ENCODE results near the gene SMIM9.

Gene SMIM9

DNA sequence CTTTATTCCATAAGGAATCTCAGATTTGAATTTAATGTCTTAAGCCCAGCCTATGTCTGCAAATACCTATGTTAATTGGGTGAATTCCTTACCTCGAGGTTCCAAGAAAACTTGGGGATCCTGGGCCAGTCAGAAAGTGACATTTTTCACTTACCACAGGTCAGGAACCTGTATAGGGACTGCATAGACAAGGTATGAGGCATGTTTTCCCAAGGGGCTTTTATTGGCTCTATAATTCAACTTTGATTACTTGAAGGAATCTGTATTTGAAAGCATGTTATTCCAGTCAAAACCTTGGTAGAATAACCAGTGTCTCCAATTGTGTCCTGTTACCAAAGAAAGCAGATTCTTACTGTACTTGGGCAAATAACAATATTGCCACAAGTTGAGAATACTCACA, 20.7 kb downstream of the SMIM9 start:
- Histone ChIP-seq H3K9me3 (ENCODE audit: control insufficient read depth, insufficient read depth, low read depth, low read length) (no peaks in the 10 kb centered on the region; the same call in 1 of the 2 replicates), H3K4me1 (ENCODE audit: control insufficient read depth, insufficient read depth, low read length) (peaks cover 4% of the 10 kb centered on the region; the same call in 1 of the 2 replicates), H3K4me3 (ENCODE audit: low read depth, low read length) (no peak overlapping the region), H3K27ac (ENCODE audit: extremely low read depth, low read depth, low read length) (no peak overlapping the region), H3K36me3 (ENCODE audit: control insufficient read depth in 2 of 2, insufficient read depth in 1 of 2, low read length in 2 of 2) (no peaks in the 10 kb centered on the region)
- CTCF ChIA-PET: interaction anchor here (0.6 kb wide), 1 partner anchor 35 kb away, joined by 3 read pairs; no protein-coding TSS in a partner anchor
- TF ChIP-seq KLF16 (tag by site-specific recombination; IDR thresholded peaks at IDR 0.05) (no peak), INSM2 (tag by site-specific recombination; IDR thresholded peaks at IDR 0.05) (no peak), ZBTB20 (tag by site-specific recombination; IDR thresholded peaks at IDR 0.05) (peak; percentile 69)
- TF ChIP-seq, protein P1, sequence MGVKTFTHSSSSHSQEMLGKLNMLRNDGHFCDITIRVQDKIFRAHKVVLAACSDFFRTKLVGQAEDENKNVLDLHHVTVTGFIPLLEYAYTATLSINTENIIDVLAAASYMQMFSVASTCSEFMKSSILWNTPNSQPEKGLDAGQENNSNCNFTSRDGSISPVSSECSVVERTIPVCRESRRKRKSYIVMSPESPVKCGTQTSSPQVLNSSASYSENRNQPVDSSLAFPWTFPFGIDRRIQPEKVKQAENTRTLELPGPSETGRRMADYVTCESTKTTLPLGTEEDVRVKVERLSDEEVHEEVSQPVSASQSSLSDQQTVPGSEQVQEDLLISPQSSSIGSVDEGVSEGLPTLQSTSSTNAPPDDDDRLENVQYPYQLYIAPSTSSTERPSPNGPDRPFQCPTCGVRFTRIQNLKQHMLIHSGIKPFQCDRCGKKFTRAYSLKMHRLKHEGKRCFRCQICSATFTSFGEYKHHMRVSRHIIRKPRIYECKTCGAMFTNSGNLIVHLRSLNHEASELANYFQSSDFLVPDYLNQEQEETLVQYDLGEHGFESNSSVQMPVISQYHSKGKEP (tag by site-specific recombination; IDR thresholded peaks at IDR 0.05): no peak
- POLR2A ChIA-PET: no interaction called here

GRCh38 chrX:154812341-154813101, 21.9 kb downstream of the SMIM9 start:
- Histone ChIP-seq H3K4me1 (ENCODE audit: control insufficient read depth, insufficient read depth, low read length) (peaks cover 4% of the 10 kb centered on the region; the same call in 1 of the 2 replicates), H3K36me3 (ENCODE audit: control insufficient read depth in 2 of 2, insufficient read depth in 1 of 2, low read length in 2 of 2) (no peaks in the 10 kb centered on the region), H3K9me3 (ENCODE audit: control insufficient read depth, insufficient read depth, low read depth, low read length) (no peaks in the 10 kb centered on the region; the same call in 1 of the 2 replicates), H3K27ac (ENCODE audit: extremely low read depth, low read depth, low read length) (no peak overlapping the region), H3K4me3 (ENCODE audit: low read depth, low read length) (no peak overlapping the region)
- CTCF ChIA-PET: interaction anchor here (0.6 to 1.7 kb wide), 4 partner anchors 9 to 365 kb away, joined by 3 to 5 read pairs (median 4); no protein-coding TSS in a partner anchor
- POLR2A ChIA-PET: no interaction called here
- TF ChIP-seq CTCF (tag by site-specific recombination; IDR thresholded peaks at IDR 0.05) (no peak), ZNF10 (tag by site-specific recombination; IDR thresholded peaks at IDR 0.05) (no peak), ZNF549 (tag by site-specific recombination; IDR thresholded peaks at IDR 0.05) (no peak), ZNF501 (tag by site-specific recombination; IDR thresholded peaks at IDR 0.05) (no peak), KLF10 (tag by site-specific recombination; IDR thresholded peaks at IDR 0.05) (no peak), REST (tag by site-specific recombination; IDR thresholded peaks at IDR 0.05) (peak; percentile 65), ZNF518A (tag by site-specific recombination; conservative IDR thresholded peaks at IDR 0.05; ENCODE audit: low read depth) (peak; percentile 91), ZBTB48 (tag by site-specific recombination; IDR thresholded peaks at IDR 0.05) (no peak), MEIS1 (CRISPR knock-in tag; IDR thresholded peaks at IDR 0.05; ENCODE audit: borderline replicate concordance) (no peak)
- TF ChIP-seq, protein P2, sequence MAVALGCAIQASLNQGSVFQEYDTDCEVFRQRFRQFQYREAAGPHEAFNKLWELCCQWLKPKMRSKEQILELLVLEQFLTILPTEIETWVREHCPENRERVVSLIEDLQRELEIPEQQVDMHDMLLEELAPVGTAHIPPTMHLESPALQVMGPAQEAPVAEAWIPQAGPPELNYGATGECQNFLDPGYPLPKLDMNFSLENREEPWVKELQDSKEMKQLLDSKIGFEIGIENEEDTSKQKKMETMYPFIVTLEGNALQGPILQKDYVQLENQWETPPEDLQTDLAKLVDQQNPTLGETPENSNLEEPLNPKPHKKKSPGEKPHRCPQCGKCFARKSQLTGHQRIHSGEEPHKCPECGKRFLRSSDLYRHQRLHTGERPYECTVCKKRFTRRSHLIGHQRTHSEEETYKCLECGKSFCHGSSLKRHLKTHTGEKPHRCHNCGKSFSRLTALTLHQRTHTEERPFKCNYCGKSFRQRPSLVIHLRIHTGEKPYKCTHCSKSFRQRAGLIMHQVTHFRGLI (tag by site-specific recombination; IDR thresholded peaks at IDR 0.05): no peak
- TF ChIP-seq, protein P3, sequence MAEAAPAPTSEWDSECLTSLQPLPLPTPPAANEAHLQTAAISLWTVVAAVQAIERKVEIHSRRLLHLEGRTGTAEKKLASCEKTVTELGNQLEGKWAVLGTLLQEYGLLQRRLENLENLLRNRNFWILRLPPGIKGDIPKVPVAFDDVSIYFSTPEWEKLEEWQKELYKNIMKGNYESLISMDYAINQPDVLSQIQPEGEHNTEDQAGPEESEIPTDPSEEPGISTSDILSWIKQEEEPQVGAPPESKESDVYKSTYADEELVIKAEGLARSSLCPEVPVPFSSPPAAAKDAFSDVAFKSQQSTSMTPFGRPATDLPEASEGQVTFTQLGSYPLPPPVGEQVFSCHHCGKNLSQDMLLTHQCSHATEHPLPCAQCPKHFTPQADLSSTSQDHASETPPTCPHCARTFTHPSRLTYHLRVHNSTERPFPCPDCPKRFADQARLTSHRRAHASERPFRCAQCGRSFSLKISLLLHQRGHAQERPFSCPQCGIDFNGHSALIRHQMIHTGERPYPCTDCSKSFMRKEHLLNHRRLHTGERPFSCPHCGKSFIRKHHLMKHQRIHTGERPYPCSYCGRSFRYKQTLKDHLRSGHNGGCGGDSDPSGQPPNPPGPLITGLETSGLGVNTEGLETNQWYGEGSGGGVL (tag by site-specific recombination; IDR thresholded peaks at IDR 0.05): no peak

Data from HEK293 (cell line).